SKM-1 treated with dmso at 0.1 percent for 144 hours (cell line): Measurements from ENCODE around the gene PGF.

Source experiments
- DNase-seq: peaks from one replicate; lab custom pipeline; 2025; ENCODE audit not compliant: unreplicated experiment; lab: John Stamatoyannopoulos, UW

Gene PGF

GRCh38 chr14:74979029-74979428, 23.6 kb upstream of the PGF start:
- DNase-seq, result no peak

DNA sequence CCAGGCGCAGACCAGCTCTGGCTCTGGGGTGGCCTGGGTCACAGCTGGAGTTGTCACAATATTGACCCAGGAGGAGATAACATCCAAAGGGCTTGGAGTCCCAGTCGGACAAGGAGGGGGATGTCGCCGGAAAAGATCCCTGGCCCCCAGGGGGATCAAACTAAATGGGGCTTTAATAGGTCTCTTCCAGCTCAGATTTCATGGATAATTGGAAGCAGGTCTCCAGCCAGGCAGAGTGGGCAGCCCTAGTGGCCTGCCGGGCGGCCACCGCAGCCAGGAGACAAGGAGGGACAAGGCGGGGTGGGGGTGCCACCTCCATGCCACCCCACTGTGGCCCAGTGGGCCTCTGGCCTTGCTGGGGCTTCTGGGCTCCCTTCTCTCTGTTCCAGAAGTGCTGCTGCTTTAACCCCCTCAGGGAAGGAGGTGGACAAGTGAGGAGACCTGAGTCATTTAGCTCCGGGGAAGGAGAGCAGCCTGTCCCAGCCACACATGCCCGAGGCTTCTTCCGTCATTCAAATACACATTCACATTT, 23.1 kb upstream of the PGF start:
- no peak for DNase-seq

DNA sequence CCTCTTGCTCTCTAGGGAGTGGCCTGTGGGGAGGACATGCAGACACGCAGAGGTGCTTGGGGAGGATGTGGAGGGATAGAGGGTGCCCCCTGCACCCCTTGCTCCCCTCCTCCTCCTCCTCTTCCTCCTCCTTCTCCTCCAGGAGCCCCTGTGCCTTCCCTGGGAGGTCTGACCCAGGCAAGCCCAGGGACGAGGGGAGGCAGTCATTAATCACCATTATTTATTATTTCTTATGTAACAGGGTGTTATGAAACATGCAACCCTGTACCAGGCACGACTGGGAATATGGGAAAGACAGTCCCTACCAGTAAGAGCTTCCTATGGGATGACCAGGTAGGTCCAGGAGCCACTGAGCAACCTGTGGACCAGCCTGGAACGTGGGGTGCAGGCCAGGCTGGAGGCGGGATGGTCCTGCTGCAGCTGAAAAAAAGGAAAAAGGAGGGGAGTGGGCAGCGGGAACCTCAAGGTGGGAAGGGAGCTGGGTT, 22.5 kb upstream of the PGF start:
- DNase-seq, result no peak

DNA sequence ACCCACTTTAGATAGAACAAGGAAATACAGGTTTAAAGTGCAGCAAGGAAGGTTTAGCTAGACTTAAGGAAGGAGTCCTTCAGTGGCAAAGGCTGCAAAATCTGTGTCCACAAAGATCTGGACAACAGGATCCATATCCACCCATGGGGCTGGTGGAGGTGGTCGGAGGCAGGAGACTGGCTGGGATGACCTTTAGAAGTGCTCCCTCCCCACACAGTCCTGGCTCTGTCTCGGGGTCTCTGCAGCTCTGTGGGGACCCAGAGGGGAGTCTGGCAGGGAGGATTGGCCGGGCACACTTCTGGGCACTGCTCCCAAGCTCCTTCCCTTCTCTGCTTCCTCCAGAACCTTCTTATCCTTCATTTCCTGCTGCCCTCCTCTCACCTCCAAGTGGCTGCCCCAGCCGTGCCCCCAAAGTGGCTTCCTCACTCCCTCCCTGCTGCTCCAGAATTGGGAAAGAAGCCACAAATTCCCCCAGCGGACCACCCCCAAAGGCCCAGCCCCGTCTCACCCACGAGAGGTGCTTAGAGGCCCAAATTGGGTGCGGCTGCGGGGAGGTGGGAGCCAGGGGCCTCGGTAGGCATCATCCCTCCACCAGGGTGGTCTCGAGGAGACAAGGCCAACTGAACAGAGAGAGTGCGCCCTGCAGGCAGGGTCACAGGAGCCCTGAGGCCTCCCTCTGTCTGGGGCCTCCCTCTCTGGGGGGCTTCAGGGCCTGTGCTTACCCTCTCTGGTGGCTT, 21.9 kb upstream of the PGF start:
- DNase-seq, result no peak

- no peak for DNase-seq
Observed at GRCh38 chr14:74976264-74977113, 21.1 kb upstream of the PGF start.

DNA sequence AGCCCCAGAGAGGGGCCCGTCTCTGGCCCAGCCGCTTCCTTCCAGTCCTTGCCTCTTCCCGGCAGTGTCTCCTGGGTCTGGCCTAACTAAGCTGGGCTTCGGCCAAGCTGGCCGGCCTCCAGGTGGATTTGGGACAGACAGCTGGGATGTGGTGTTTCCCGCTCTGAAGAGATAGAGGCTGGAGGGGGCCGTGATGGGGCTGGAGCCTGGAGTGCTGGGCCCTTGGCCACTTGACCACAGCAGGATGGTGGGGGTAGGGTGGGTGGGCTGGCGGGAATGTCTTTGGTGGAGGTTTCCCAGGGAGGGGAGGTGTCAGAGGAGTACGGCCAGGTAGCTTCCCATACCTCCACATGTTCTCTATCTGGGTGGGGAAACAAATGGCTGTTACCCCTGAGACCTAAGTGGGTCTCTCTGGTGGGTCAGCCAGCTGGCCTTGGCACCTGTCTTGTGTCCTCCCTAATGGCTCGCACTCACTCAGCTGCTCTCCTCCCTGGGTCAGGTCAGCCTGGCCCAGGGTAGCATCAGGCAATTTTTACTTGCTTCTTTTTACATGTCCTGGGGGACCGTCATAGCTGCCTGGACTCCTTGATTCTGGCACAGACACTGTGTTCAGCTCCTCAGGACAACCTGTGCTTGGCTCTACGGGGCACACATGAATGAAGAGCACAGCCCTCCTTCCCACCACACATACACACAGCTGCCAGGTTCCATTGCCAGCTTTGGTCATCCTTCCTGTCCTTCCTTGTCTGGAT, 19.8 kb upstream of the PGF start:
- no peak for DNase-seq

- no peak for DNase-seq
Observed at GRCh38 chr14:74974364-74975058, 19.1 kb upstream of the PGF start.

DNA sequence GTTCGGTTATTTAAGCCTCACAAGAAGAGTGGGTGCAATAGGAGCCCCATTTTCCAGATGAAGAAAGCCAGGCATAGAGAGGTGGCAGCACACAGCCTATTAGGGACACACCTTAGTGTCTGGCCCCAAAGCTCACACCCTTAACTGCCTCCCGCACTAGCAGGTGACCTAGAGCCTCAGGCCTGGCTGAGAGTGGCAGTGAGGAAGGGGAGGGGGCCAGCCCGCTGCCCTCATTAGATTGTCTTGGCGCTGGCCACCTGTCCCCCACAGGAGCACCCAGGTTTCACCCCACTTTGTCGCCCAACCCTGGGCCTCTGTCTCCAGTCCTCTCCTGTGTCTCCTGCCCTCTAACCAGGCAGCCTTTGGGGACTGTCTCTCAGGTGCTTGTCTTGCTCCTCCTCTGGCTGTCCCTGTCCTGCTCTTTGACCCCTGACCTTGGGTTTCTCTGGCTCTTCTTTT, 18.5 kb upstream of the PGF start:
- no peak for DNase-seq

GRCh38 chr14:74973003-74973653, 17.7 kb upstream of the PGF start:
- DNase-seq, result no peak

DNA sequence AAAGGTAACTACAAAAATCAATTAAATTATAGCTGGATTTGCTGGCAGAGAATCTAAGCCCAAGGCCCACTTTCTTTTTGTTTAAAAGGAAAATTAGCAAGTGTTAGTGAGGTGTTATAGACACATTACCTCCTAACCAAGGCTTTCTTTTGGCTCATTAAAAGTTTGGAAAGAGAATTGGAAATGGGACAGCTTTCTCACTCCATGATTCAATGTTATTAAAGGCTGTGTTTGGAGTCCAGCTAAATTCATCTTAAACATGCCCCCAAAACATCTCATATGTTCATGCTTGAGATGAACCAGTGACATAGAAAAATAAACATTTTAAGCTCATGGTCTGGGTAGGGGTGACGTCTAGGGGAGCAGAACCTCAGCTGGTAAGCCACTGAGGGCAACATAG, 13.4 kb upstream of the PGF start:
- no peak for DNase-seq

- DNase-seq, result no peak
Observed at GRCh38 chr14:74965486-74966153, 10.2 kb upstream of the PGF start.

DNA sequence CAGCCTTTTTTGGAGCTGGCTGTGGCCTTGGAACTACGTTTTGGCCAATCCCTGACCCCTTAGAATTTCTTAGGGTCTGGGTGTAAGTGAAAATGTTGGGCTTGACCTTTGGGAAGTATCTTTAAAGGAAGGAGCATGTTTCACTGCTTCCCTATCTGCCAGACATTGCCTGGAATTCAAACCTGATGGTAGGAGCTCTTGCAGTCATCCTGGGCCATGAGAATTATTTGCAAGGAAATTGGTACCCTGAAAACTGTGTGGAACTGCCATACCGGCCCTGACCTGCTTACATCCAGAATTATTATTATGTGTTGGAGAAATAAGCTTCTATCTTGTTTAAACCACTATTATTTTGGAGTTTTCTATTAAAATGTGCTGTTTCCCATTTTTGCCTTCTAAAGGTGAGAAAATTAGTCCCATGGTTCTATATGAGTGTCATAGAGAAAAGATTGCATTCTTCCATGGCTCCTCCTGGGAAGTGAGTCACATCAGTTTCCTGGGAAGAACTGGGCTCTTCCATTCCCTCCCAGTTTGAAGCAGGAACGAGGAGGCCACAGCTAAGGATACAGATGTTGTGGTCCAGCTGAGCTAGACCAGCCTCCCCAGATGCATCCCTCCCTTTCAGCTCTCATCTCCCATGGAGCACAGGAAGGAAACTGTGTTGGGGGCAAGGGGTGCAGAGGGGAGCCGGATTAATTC, 9.5 kb upstream of the PGF start:
- no peak for DNase-seq

- no peak for DNase-seq
Observed at GRCh38 chr14:74963705-74964271, 8.4 kb upstream of the PGF start.

- DNase-seq, result no peak
Observed at GRCh38 chr14:74963178-74963704, 7.8 kb upstream of the PGF start.

DNA sequence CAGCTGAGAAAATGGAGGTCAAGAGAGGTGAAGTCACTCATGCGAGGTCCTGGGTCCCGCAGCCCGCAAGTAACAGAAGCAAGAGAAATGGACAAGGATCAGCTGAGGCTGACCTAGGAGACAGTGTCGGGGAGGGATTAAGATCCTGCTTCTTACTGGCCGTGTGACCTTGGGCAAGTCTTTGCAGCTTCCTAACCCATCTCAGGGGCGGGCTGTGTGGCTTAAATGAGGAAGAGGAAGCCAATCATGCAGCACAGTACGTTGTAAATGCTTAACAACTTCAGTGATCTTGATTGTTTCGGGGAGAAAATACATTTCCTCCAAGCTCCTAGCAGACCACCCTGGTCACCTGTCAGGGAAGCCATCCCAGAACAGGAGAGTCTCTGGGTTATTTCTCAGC, 7.1 kb upstream of the PGF start:
- DNase-seq, result peak; percentile 42

GRCh38 chr14:74962046-74962445, 6.6 kb upstream of the PGF start:
- DNase-seq, result no peak

DNA sequence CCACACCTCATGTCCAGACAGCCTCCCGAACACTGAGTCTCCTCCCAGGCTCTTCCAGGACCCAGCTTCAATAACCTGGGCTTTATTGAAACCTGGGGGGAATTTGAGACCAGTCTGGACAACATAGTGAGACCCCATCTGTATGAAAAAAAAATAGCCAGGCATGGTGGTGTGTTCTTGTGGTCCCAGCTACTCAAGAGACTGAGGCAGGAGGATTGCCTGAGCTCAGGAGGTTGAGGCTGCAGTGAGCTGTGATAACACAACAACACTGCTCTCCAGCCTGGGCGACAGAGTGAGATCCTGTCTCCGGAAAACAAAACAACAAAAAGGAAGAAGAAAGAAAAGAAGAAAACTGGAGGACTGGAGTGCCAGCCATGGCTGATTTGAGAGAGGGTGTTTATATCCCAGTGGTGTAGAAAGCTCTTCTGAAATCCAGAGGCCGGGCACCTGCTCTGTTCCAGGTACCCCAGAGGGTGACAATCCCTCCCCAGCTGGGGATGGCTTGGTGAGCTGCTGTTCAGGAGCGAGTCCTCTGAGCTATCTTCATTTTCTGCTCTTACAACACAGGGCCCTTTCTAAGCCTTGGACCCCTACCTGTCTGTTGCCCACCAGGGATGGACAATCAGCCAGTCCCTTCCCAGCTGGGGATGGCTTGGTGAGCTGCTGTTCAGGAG, 6.0 kb upstream of the PGF start:
- no peak for DNase-seq

DNA sequence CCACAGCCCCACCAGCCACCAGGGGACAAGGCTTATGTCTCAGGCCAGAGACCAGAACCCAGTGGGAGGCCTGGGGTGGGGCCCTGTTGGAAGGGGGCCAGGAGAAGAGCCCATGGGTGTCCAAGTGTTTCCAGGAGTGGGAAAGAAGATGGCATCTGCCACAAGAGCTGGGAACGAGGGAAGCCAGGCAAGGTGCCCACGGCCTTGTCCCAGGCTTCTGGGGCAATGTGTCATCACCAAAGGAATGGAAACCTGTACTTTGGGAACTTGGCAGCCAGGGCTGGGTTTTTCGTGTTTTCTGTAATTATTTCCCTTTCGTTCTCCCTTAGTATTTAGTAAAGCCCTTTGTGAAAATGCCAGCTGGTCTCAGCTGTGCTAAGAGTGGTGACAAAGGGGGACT, 5.3 kb upstream of the PGF start:
- DNase-seq, result no peak
